GM12801 (cell line): ENCODE results near the gene MYOM3.

Experiments
- TF ChIP-seq, protein P1 (sequence below): IDR thresholded peaks from one replicate; pipeline ENCODE4 v1.5.1; 2011; ENCODE audit warnings: control low read depth; ENCODE audit not compliant: insufficient read length; ENCODE audit errors: extremely low read depth

MYOM3 gene

DNA sequence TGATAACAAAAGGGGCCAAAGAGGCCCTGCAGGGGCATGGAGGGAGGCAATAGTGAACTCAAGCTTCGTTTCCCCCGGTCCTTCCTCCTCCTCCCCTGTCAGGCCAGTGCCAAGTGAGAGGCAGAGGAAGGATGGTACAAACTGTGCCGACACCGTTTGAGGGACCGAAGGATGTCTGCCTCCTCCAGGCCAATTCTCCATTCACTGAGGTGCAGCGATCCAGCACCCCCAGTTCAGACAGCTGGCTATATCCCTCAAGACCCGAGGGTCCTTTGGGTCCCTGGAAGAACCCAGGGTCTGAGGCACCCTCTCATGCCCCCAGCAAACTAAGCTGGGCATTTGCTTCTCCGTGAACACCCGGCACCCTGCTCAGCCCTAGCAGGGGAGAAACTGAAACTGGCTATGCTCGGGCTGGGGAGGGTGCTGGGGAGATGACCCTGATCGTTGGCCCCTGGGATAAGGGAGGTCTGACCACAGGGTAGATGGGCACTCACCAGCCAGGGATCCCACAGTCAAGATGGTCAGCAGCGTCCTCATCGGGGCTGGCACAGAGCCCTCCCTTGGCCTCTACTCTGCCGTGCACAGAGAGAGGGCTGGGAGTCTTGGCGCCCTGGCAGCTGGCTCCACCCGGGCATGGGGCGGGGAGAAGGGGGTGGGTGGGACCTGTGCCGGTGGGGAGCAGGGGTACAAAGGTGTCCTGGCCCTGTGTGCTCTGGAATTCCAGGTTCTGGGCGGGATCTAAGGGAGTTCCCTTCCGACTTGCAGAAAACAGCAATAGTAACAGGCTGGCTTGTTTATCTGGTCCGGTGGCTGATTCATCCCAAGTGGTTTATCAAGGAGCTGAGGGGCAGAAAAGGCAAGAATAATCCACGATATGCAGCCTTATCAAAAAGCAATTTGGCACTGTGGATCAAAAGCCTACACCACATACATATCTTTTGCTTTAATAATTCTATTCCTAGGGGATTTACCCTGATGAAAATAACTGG lies 30.9 kb upstream of the MYOM3 start, which contains the start of gene IL22RA1:
Gene IL22RA1 (minus strand): TSS at position 595 of the 989 bp plus-strand sequence. CDS start 58 bp downstream, at position 537.
- TF ChIP-seq, protein P1, sequence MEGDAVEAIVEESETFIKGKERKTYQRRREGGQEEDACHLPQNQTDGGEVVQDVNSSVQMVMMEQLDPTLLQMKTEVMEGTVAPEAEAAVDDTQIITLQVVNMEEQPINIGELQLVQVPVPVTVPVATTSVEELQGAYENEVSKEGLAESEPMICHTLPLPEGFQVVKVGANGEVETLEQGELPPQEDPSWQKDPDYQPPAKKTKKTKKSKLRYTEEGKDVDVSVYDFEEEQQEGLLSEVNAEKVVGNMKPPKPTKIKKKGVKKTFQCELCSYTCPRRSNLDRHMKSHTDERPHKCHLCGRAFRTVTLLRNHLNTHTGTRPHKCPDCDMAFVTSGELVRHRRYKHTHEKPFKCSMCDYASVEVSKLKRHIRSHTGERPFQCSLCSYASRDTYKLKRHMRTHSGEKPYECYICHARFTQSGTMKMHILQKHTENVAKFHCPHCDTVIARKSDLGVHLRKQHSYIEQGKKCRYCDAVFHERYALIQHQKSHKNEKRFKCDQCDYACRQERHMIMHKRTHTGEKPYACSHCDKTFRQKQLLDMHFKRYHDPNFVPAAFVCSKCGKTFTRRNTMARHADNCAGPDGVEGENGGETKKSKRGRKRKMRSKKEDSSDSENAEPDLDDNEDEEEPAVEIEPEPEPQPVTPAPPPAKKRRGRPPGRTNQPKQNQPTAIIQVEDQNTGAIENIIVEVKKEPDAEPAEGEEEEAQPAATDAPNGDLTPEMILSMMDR = no peak

GRCh38 chr1:24141311-24141997 lies 29.5 kb upstream of the MYOM3 start:
- TF ChIP-seq, protein P1 = no peak

DNA sequence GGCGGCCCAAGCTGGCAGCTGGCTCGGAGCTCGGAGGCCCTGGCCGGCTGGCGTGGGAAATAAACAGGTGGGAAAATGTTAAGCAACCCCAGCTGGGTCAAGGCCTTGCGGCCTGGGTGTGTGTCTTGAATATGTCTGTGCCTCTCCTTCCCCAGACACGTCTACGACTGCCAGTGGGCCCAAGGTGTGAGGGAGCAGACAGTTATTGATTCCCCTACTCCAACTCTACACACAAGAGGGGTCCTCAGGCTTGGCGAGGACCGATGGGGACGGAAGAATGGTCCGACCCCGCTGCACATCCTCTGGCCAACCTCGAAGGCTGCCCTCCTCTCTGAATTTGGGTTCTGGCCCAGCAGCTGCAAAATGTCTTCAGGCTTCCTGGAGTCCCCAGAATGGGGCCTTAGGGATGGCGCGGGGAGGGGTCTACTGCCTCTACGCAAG lies 28.8 kb upstream of the MYOM3 start:
- TF ChIP-seq, protein P1 = no peak

DNA sequence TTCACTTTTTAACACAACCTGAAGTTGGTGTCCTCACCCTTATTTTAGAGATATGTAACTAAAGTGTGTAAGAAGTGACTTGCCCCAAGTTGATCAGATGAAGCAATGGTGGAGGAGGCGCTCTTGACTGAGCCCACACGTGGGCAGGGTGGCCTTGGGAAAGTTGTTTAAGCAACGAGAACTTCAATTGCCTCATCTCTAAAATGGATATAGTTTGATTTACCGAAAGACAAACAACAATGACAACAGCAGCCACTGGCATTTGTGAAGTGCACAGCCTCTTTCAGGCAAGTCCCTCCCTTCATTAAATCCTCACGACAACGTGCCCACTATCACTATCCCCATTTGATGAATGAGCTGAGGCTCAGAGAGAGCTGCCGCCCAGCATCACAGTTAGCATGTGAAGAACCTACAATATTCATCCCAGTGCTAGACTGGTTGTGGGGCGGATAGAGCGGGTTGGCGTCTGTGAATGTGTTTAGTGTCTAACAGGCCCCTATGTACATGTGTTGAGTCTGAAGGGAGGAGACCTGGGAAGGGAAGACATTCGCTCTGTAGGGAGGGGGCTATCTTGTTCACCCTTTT lies 28.0 kb upstream of the MYOM3 start:
- TF ChIP-seq, protein P1 = no peak

DNA sequence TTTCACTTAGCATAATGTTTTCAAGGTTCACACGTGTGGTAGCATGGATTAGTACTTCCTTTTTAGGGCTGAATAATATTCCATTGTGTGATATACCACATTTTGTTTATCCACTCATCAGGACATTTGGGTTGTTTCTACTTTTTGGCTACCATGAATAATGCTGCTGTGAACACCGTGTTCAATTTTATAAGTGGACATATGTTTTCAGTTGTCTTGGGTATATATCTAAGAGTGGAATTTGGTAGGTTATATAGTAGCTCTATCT lies 27.2 kb upstream of the MYOM3 start:
- TF ChIP-seq, protein P1 = no peak

- TF ChIP-seq, protein P1 = no peak
Measured at GRCh38 chr1:24138476-24139221, 26.7 kb upstream of the MYOM3 start.
